Measurements from ENCODE around the gene ACADVL.

ACADVL gene

DNA sequence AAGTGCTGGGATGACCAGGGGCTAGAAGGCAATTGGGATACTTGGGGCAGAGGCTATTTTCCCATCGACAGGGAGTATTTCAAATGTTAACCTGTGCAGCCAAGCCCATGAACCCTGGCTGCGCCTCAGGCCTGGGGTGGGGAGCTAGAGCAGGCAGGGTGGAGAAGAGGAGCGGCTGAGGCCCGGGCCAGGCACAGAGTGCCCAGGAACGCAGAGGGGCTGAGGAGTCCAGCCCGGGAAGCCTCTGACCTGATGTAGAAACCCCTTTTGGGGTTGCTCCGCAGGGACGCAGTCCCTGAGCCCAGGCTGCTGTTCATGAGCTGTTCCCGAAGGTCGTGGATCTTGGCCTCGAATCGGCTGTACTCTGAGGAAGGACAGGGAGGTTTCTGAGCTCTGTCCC, 23.8 kb upstream of the ACADVL start:
- H3K27ac ChIP-seq = no peak overlapping the region
- TF ChIP-seq, protein P1, sequence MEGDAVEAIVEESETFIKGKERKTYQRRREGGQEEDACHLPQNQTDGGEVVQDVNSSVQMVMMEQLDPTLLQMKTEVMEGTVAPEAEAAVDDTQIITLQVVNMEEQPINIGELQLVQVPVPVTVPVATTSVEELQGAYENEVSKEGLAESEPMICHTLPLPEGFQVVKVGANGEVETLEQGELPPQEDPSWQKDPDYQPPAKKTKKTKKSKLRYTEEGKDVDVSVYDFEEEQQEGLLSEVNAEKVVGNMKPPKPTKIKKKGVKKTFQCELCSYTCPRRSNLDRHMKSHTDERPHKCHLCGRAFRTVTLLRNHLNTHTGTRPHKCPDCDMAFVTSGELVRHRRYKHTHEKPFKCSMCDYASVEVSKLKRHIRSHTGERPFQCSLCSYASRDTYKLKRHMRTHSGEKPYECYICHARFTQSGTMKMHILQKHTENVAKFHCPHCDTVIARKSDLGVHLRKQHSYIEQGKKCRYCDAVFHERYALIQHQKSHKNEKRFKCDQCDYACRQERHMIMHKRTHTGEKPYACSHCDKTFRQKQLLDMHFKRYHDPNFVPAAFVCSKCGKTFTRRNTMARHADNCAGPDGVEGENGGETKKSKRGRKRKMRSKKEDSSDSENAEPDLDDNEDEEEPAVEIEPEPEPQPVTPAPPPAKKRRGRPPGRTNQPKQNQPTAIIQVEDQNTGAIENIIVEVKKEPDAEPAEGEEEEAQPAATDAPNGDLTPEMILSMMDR (conservative IDR thresholded peaks at IDR 0.05; ENCODE audit: low read depth, low read length) = no peak
- no peaks in the 10 kb centered on the region for H4K20me1 ChIP-seq (ENCODE audit: insufficient read depth)
- H3K4me1 ChIP-seq (ENCODE audit: low read depth, poor library complexity, severe bottlenecking) = no peaks in the 10 kb centered on the region
- H2AFZ ChIP-seq (ENCODE audit: low read depth) = no peak overlapping the region
- H3K79me2 ChIP-seq (ENCODE audit: insufficient read depth, low read depth) = no peaks in the 10 kb centered on the region
- H3K36me3 ChIP-seq (ENCODE audit: insufficient read depth) = no peaks in the 10 kb centered on the region
- no peak overlapping the region for H3K4me2 ChIP-seq
- no peaks in the 10 kb centered on the region for H3K27me3 ChIP-seq (ENCODE audit: insufficient read depth, low read depth)
- no peak overlapping the region for H3K4me3 ChIP-seq (IDR thresholded peaks at IDR 0.05; ENCODE audit: insufficient read depth, low read depth, low read length)
- no peak overlapping the region for H3K9ac ChIP-seq

GRCh38 chr17:7196651-7197401, 22.9 kb upstream of the ACADVL start:
- no peak overlapping the region for H2AFZ ChIP-seq (ENCODE audit: low read depth)
- no peak overlapping the region for H3K27ac ChIP-seq
- H3K36me3 ChIP-seq (ENCODE audit: insufficient read depth) = no peaks in the 10 kb centered on the region
- H3K27me3 ChIP-seq (ENCODE audit: insufficient read depth, low read depth) = no peaks in the 10 kb centered on the region
- no peaks in the 10 kb centered on the region for H3K4me1 ChIP-seq (ENCODE audit: low read depth, poor library complexity, severe bottlenecking)
- H3K4me3 ChIP-seq (IDR thresholded peaks at IDR 0.05; ENCODE audit: insufficient read depth, low read depth, low read length) = no peak overlapping the region
- H4K20me1 ChIP-seq (ENCODE audit: insufficient read depth) = no peaks in the 10 kb centered on the region
- H3K4me2 ChIP-seq = no peak overlapping the region
- TF ChIP-seq, protein P1 (conservative IDR thresholded peaks at IDR 0.05; ENCODE audit: low read depth, low read length) = no peak
- H3K9ac ChIP-seq = no peak overlapping the region
- H3K79me2 ChIP-seq (ENCODE audit: insufficient read depth, low read depth) = no peaks in the 10 kb centered on the region

DNA sequence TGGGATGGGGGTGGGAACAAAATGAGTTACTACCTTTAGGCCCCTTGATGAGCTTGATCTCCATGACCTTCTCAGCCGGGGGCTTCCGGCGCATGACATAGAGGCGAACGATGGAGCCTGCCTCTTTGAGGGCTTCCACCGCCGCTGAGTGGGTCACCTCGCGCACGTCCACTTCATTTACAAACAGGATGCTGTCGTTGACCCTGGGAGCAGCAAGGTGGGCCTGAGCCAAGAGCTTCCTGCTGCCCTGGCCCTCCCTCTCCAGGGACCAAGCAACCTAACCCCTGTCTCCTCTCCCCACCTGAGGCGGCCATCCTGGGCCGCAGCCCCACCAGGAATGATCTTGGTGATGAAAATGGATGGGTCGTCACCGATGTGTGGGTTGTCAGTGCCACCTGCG, 16.3 kb upstream of the ACADVL start:
- Histone ChIP-seq H3K36me3 (ENCODE audit: insufficient read depth) (no peaks in the 10 kb centered on the region), H4K20me1 (ENCODE audit: insufficient read depth) (no peaks in the 10 kb centered on the region), H3K4me3 (IDR thresholded peaks at IDR 0.05; ENCODE audit: insufficient read depth, low read depth, low read length) (no peak overlapping the region), H3K27ac (no peak overlapping the region), H3K9ac (no peak overlapping the region), H2AFZ (ENCODE audit: low read depth) (no peak overlapping the region), H3K79me2 (ENCODE audit: insufficient read depth, low read depth) (no peaks in the 10 kb centered on the region), H3K4me2 (no peak overlapping the region), H3K4me1 (ENCODE audit: low read depth, poor library complexity, severe bottlenecking) (no peaks in the 10 kb centered on the region), H3K27me3 (ENCODE audit: insufficient read depth, low read depth) (no peaks in the 10 kb centered on the region)
- TF ChIP-seq, protein P1 (conservative IDR thresholded peaks at IDR 0.05; ENCODE audit: low read depth, low read length) = no peak

DNA sequence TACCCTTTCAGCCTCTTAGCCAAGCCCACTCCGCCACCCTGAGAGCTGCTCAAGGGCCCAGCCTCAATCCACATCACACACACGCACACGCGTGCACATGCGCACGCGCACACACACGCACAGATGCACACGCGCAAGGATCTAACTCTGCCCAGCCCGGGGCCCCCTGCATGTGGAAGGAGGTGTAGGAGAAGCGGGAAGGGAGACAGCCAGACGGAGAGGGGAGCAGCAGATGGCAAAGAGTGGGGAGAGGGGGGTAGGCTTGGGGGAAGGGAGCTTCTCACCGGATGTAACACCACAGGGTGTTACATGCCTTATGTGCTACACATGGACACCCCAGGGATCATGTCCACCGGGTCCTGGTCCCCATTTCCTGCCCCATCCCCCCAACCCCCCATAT, 15.4 kb upstream of the ACADVL start:
- Histone ChIP-seq H3K36me3 (ENCODE audit: insufficient read depth) (no peaks in the 10 kb centered on the region), H3K9ac (no peak overlapping the region), H3K4me2 (no peak overlapping the region), H3K79me2 (ENCODE audit: insufficient read depth, low read depth) (no peaks in the 10 kb centered on the region), H3K27me3 (ENCODE audit: insufficient read depth, low read depth) (no peaks in the 10 kb centered on the region), H4K20me1 (ENCODE audit: insufficient read depth) (no peaks in the 10 kb centered on the region), H3K4me3 (IDR thresholded peaks at IDR 0.05; ENCODE audit: insufficient read depth, low read depth, low read length) (no peak overlapping the region), H3K27ac (no peak overlapping the region), H2AFZ (ENCODE audit: low read depth) (no peak overlapping the region), H3K4me1 (ENCODE audit: low read depth, poor library complexity, severe bottlenecking) (no peaks in the 10 kb centered on the region)
- TF ChIP-seq, protein P1 (conservative IDR thresholded peaks at IDR 0.05; ENCODE audit: low read depth, low read length) = no peak
